ENCODE results near the gene NR1D2.
"Not testable (repeated sequence)": the region's sequence is repeated elsewhere in the genome, so short reads cannot be mapped to it uniquely, and the experiment has no call there.

The NR1D2 gene

GRCh38 chr3:24018784-24019570 is 73.9 kb downstream of the NR1D2 start:
- Histone ChIP-seq H3K27ac (ENCODE audit: insufficient read depth, low read length, poor library complexity, severe bottlenecking) (no peak overlapping the region), H3K4me3 (ENCODE audit: insufficient read depth, low read depth, low read length, poor library complexity, severe bottlenecking) (no peak overlapping the region), H3K27me3 (replicated peaks; ENCODE audit: control insufficient read depth, insufficient read depth, low read length, poor library complexity, severe bottlenecking) (no peaks in the 10 kb centered on the region)

GRCh38 chr3:24019585-24019984 is 74.5 kb downstream of the NR1D2 start:
- Histone ChIP-seq H3K36me3 (ENCODE audit: control insufficient read depth, insufficient read depth, low read length) (no peaks in the 10 kb centered on the region), H3K4me1 (ENCODE audit: control insufficient read depth, insufficient read depth, low read length, poor library complexity, severe bottlenecking) (no peaks in the 10 kb centered on the region), H3K27me3 (replicated peaks; ENCODE audit: control insufficient read depth, insufficient read depth, low read length, poor library complexity, severe bottlenecking) (no peaks in the 10 kb centered on the region), H3K4me3 (ENCODE audit: insufficient read depth, low read depth, low read length, poor library complexity, severe bottlenecking) (no peak overlapping the region), H3K27ac (ENCODE audit: insufficient read depth, low read length, poor library complexity, severe bottlenecking) (no peak overlapping the region), H3K9me3 (ENCODE audit: control insufficient read depth, low read length) (no peaks in the 10 kb centered on the region)
- DNase-seq, result no peak

More at GRCh38 chr3:24018784-24019570, 73.9 kb downstream of the NR1D2 start:
- Histone ChIP-seq H3K4me1 (ENCODE audit: control insufficient read depth, insufficient read depth, low read length, poor library complexity, severe bottlenecking) (no peaks in the 10 kb centered on the region), H3K9me3 (ENCODE audit: control insufficient read depth, low read length) (no peaks in the 10 kb centered on the region), H3K36me3 (ENCODE audit: control insufficient read depth, insufficient read depth, low read length) (no peaks in the 10 kb centered on the region)
- DNase-seq, result no peak

GRCh38 chr3:24020036-24020691 is 75.1 kb downstream of the NR1D2 start:
- DNase-seq, result no peak
- Histone ChIP-seq H3K4me3 (ENCODE audit: insufficient read depth, low read depth, low read length, poor library complexity, severe bottlenecking) (no peak overlapping the region), H3K36me3 (ENCODE audit: control insufficient read depth, insufficient read depth, low read length) (no peaks in the 10 kb centered on the region), H3K9me3 (ENCODE audit: control insufficient read depth, low read length) (no peaks in the 10 kb centered on the region), H3K4me1 (ENCODE audit: control insufficient read depth, insufficient read depth, low read length, poor library complexity, severe bottlenecking) (no peaks in the 10 kb centered on the region), H3K27ac (ENCODE audit: insufficient read depth, low read length, poor library complexity, severe bottlenecking) (no peak overlapping the region), H3K27me3 (replicated peaks; ENCODE audit: control insufficient read depth, insufficient read depth, low read length, poor library complexity, severe bottlenecking) (no peaks in the 10 kb centered on the region)

- Histone ChIP-seq H3K27me3 (replicated peaks; ENCODE audit: control insufficient read depth, insufficient read depth, low read length, poor library complexity, severe bottlenecking) (no peaks in the 10 kb centered on the region), H3K27ac (ENCODE audit: insufficient read depth, low read length, poor library complexity, severe bottlenecking) (no peak overlapping the region), H3K4me3 (ENCODE audit: insufficient read depth, low read depth, low read length, poor library complexity, severe bottlenecking) (no peak overlapping the region), H3K4me1 (ENCODE audit: control insufficient read depth, insufficient read depth, low read length, poor library complexity, severe bottlenecking) (no peaks in the 10 kb centered on the region), H3K9me3 (ENCODE audit: control insufficient read depth, low read length) (no peaks in the 10 kb centered on the region), H3K36me3 (ENCODE audit: control insufficient read depth, insufficient read depth, low read length) (no peaks in the 10 kb centered on the region)
- no peak for DNase-seq
Observed at GRCh38 chr3:24023197-24023596, 78.1 kb downstream of the NR1D2 start.

DNA sequence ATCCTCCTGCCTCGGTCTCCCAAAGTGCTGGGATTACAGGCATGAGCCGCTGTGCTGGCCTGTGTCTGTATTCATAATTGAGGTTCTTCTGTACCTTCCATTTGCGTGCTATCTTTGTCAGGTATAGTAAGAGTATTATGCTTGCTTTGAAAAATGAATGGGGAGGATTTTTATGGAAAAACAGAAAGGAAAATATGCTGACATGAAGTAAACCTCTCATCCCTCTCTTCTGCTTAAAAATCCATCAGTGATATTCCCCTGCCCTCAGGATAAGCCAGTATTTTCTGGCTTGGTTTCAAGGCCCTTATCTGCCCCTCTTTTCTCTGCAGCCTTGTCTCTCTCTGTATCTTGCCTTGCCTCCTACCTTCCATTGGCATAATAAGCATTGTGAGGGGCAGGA is 80.7 kb downstream of the NR1D2 start:
- no peaks in the 10 kb centered on the region for H3K27me3 ChIP-seq (replicated peaks; ENCODE audit: control insufficient read depth, insufficient read depth, low read length, poor library complexity, severe bottlenecking)
- no peaks in the 10 kb centered on the region for H3K36me3 ChIP-seq (ENCODE audit: control insufficient read depth, insufficient read depth, low read length)
- H3K9me3 ChIP-seq (ENCODE audit: control insufficient read depth, low read length), result no peaks in the 10 kb centered on the region
- H3K27ac ChIP-seq (ENCODE audit: insufficient read depth, low read length, poor library complexity, severe bottlenecking), result no peak overlapping the region
- DNase-seq, result no peak
- no peak overlapping the region for H3K4me3 ChIP-seq (ENCODE audit: insufficient read depth, low read depth, low read length, poor library complexity, severe bottlenecking)
- H3K4me1 ChIP-seq (ENCODE audit: control insufficient read depth, insufficient read depth, low read length, poor library complexity, severe bottlenecking), result no peaks in the 10 kb centered on the region

DNA sequence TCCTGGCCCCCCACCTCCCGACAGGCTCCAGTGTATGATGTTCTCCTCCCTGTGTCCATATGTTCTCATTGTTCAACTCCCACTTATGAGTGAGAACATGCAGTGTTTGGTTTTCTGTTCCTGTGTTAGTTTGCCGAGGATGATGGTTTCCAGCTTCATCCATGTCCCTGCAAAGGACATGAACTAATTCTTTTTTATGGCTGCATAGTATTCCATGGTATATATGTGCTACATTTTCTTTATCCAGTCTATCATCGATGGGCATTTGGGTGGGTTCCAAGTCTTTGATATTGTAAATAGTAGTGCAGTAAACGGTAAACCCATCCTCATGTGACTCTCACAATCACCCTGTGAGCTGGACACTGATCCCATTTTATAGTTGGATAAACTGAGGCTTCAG is 81.6 kb downstream of the NR1D2 start:
- not testable (repeated sequence) for H3K36me3 ChIP-seq (ENCODE audit: control insufficient read depth, insufficient read depth, low read length); DNase-seq; H3K4me3 ChIP-seq (ENCODE audit: insufficient read depth, low read depth, low read length, poor library complexity, severe bottlenecking); H3K4me1 ChIP-seq (ENCODE audit: control insufficient read depth, insufficient read depth, low read length, poor library complexity, severe bottlenecking); H3K27ac ChIP-seq (ENCODE audit: insufficient read depth, low read length, poor library complexity, severe bottlenecking); H3K9me3 ChIP-seq (ENCODE audit: control insufficient read depth, low read length); H3K27me3 ChIP-seq (replicated peaks; ENCODE audit: control insufficient read depth, insufficient read depth, low read length, poor library complexity, severe bottlenecking)

DNA sequence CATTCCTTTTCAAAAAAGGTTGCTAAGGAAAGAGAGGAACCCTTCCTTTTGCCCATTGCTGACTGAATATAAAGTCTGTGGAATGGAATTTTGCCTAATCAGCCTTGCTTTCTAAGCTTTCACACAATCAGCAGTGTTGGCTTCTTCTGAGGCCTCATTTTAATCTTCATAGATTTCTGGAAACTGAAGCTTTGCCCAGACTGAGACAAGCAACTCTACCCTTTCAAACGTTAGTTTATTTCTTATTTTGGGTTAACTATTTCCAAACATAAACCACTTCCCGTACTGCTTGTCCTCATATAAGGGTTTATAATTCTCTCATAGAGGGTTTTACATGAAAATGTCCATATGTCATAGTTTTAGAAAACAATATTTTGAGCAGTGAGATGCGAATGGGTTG is 82.9 kb downstream of the NR1D2 start:
- no peak for DNase-seq
- no peaks in the 10 kb centered on the region for H3K27me3 ChIP-seq (replicated peaks; ENCODE audit: control insufficient read depth, insufficient read depth, low read length, poor library complexity, severe bottlenecking)
- no peak overlapping the region for H3K27ac ChIP-seq (ENCODE audit: insufficient read depth, low read length, poor library complexity, severe bottlenecking)
- H3K36me3 ChIP-seq (ENCODE audit: control insufficient read depth, insufficient read depth, low read length), result no peaks in the 10 kb centered on the region
- no peak overlapping the region for H3K4me3 ChIP-seq (ENCODE audit: insufficient read depth, low read depth, low read length, poor library complexity, severe bottlenecking)
- H3K4me1 ChIP-seq (ENCODE audit: control insufficient read depth, insufficient read depth, low read length, poor library complexity, severe bottlenecking), result no peaks in the 10 kb centered on the region
- H3K9me3 ChIP-seq (ENCODE audit: control insufficient read depth, low read length), result no peaks in the 10 kb centered on the region
